ENCODE measurements around the gene MYH9. TPM values are rescaled to one million over a fixed set of nuclear protein-coding genes. Genes with fewer than 3 reads are reported as not detected.
"Not testable (repeated sequence)": the region's sequence is repeated elsewhere in the genome, so short reads cannot be mapped to it uniquely, and the experiment has no call there.

The MYH9 gene
- total RNA-seq, 1 donor from 2014 or later, result 932 TPM

- intact Hi-C loops (cut with micrococcal nuclease), result not testable (repeated sequence)
These were observed 132.2 kb downstream of the MYH9 start for GRCh38 chr22:36255572-36255971.

DNA sequence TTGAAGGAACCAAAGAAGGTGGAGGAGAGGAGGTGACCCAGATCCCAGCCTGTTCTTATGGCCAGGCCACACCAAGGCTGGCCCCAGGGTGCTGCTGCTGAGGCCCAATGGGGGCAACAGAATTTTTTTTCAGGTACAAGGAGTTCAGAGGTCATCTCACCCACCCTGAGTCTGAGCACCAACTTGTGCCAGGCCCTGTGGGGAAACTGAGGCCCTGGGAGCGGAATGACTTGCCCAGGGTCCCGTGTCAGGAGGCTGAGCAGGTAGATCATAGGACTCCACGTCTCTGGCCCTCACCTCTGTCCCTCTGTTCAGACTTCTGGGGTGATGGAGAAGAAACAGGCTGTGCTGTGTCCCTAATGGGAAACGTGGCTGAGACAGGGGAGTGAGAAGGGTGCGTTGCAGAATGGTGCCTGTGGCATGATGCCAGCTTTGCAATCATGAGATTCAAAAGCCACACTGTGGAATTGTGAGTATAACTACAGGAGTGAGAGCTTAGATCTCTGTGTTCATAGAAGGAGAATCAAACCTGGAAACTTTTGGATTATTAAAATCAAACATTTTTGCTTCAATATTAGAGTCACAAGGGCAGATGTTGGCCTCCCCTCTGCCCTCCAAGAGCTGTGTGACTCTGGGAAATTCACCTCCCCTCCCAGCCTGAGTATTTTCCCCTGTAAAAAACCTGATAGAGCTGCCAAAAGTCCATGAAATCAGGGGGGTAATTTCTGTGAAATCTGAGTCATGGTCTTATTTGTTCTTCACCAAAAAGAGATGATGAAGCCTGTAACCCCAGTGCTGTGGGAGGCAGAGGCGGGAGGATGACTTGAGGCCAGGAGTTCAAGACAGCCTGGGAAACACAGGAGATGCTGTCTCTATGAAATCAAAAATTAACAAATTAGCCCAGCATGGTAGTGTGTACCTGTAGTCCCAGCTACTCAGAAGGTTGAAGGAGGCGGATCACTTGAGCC, 134.0 kb downstream of the MYH9 start:
- intact Hi-C loops (cut with micrococcal nuclease), result loop anchor here (1.0 kb wide), 1 partner anchor 15 kb away; the partner anchor contains the start of gene APOL2

- intact Hi-C loops (cut with micrococcal nuclease), result loop anchor here (1.0 kb wide), 1 partner anchor 14 kb away; the partner anchor contains the start of gene APOL2
These were observed 134.8 kb downstream of the MYH9 start, which contains the start of gene APOL1 for GRCh38 chr22:36252754-36253522. APOL1 (plus strand) TSS chr22:36253133; CDS start chr22:36254956, 1,823 bp downstream.

DNA sequence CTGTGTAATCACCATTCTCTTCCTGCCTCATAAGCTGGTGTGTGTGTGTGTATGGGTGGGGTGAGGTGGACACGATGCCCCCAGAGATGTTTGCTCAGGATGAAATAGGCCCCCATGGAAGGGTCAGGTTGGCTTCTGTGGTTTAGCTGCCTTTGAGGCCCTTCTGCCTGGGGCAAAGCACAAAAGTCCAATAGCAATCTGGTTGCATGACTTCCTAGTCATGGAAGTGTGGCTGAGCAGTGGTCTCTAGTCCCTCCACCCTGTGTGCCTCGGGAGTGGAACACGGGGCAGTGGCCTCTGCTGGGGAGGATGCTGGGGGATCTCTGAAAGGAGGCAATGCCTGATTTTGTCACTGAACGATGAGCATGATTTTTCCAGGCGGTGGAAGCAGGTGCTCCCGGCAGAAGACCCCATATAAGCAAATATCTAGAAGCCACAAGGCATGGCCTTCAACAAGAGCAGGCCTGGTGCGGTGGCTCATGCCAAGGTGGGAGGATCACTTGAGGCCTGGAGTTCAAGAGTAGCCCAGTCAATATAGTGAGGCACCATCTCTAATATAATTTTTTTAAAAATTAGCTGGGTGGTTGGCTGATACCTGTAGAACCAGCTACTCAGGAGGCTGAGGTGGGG, 135.7 kb downstream of the MYH9 start:
- intact Hi-C loops (cut with micrococcal nuclease), result not testable (repeated sequence)

- intact Hi-C loops (cut with micrococcal nuclease), result not testable (repeated sequence)
These were observed 137.3 kb downstream of the MYH9 start for GRCh38 chr22:36250292-36250960.

GRCh38 chr22:36249160-36249559, 138.6 kb downstream of the MYH9 start:
- intact Hi-C loops (cut with micrococcal nuclease), result no loop called here

GRCh38 chr22:36247955-36248354, 139.8 kb downstream of the MYH9 start:
- intact Hi-C loops (cut with micrococcal nuclease), result no loop called here

DNA sequence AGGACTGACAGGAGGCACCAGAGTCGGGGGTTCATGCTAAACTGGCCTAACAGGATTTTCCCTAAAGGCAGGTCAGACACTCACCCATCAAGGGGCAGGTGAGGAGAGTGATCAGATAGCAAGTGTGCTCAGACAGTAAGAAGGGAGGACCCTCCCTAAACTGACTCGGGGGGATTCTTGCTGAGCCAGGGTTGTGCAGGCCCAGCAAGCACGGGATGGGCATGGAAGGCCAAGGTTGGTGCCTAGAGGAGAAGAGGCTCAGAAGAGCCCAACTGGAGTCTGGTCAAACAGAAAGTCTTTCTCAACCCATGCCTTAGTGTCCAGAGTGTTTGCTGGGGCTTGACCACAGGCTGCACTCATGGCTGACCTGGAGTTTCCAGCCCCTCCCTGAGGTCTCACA, 141.0 kb downstream of the MYH9 start:
- intact Hi-C loops (cut with micrococcal nuclease), result no loop called here

DNA sequence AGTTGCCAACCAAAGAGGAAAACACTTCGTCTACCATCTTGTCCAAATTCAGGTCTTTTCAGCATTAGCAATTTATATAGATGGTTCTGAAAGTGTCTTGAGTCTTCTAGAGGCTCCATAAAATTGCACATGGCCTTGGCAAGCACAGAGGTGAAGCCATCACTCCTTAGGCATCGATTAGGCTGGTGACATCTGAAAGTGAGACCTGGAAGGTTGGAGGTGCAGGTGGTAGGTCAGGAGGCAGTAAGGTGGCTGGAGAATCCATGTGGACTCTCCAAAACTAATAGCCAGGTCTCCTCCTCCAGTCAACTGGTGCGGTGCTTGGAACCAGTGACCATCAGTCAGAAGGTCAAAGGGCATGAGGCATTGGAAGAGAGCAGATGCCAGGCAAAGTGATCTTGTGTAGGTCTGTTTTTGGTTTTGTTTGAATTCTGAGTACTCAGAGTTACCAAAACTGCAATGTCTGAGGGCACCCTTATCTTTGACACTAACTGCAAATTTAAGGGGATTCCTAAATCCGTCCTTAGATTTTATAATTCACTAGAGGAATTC, 141.9 kb downstream of the MYH9 start:
- intact Hi-C loops (cut with micrococcal nuclease), result no loop called here

DNA sequence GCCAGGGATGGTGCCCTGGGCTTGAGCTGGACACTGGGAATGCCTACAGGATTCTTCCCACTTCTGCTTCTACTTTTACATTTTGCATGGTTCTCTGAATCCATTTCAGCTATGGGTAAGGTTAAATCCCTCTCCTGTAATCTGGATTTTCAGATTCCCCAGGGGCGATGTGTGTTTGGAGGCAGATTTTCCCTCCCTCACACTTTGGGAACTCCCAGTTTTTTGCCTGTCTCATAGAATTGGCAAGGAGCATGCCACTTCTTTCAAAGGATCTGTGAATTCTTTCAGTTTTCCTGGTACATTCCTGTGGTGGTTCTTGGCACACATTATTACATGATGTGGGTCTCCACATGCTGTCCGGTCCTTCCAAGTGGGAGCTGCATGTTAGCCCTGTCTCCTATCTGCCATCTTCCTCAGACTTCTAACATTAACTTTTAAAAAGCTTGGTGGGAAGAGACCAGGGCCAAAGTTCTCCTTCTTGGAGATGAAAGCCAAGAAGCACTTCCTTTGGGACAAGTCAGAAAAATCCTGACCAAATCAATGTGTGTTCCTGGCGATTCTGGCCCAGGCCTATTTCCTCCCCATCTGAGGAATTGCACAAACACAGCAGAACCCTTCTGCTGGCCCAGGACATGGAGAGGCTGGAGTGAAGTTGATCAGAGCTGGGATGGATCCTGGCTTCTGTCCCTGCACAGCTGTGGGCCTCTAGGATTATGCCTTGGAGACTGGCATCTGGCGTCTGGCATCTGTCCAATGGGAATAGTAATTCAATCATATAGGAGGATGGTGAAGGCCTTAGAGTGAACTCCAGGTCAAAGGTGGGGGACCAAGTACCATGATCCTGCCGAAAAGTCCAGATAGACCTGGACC, 143.0 kb downstream of the MYH9 start:
- intact Hi-C loops (cut with micrococcal nuclease), result no loop called here

DNA sequence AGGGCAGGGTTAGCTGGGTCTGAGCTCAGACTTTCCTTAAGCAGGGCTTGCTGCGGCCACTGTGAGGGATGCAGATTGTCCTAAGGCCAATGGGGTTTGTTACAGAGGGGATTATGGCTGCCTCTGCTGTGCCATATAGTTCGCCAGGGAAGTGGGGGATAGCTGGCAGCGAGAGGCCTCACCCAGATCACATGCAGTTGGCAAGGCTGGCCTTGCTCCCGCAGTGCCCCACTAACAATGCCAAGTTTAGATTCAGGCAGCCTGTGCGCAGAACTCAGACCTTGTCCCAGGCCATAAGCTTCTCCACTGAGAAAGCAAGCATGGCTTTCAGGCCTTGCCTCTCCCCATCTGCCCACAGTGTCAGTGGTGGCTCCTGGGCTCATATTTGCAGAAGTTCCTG, 143.8 kb downstream of the MYH9 start:
- intact Hi-C loops (cut with micrococcal nuclease), result no loop called here

GRCh38 chr22:36239401-36240171, 148.2 kb downstream of the MYH9 start, which contains the start of gene APOL2:
APOL2 (minus strand) TSS chr22:36239527; CDS start chr22:36233162, 6,365 bp downstream.
- intact Hi-C loops (cut with micrococcal nuclease), result loop anchor here (1.0 to 2.0 kb wide), 2 partner anchors 14 to 289 kb away; partner anchors contain the start of genes APOL1 and EIF3D

- intact Hi-C loops (cut with micrococcal nuclease), result loop anchor here (1.0 to 2.0 kb wide), 2 partner anchors 14 to 290 kb away; partner anchors contain the start of genes APOL1 and EIF3D
These were observed 148.7 kb downstream of the MYH9 start for GRCh38 chr22:36239150-36239400.

GRCh38 chr22:36238373-36239149, 149.2 kb downstream of the MYH9 start:
- intact Hi-C loops (cut with micrococcal nuclease), result loop anchor here (1.0 to 2.0 kb wide), 3 partner anchors 15 to 290 kb away; partner anchors contain the start of genes APOL1, APOL3 and EIF3D

- intact Hi-C loops (cut with micrococcal nuclease), result loop anchor here (1.0 to 2.0 kb wide), 2 partner anchors 77 to 291 kb away; partner anchors contain the start of genes APOL3 and EIF3D
These were observed 150.1 kb downstream of the MYH9 start for GRCh38 chr22:36237462-36238372.

DNA sequence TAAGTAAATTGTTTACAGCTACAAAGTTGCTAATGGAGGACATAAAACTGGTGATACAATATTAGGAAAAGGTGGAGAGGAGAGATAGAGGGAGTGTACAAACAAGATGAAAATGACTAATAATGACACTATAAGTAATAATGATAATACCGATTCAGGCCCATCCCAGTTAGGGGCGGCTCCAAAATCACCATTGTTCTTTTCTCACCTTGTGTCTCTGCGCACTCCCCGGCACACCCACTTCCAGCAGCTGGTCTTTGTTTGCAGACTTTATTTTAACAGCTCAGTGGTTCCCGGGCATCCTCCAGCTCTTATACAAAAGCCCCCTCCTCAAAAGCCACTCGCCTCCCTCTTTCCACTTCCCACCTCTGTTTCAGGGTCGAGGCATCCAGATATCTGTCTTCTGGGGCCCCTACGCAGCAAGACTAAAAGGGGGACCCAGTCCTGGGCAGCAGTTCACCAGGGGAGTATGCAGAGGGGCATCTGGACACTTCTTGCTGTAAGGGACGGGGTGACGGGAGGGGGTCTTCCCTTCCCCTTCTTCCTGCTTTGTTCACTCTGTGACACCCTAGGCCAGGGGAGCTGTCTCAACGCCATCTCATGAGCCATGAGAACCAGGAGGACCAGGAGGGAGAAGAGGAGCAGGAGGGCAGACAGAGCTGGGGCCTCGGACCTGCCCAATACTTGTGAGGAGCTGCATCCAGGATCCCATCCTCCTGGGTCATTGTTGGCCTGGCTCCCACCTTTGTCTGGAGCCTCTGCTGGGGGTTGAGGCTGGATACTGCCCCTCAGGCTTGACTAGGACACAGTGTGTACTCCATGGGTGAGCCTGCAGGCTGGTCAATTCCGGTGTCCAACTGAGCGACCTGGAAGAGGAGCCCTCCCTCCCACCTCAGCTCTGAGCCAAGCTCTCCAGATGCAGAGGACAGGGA, 151.1 kb downstream of the MYH9 start:
- intact Hi-C loops (cut with micrococcal nuclease), result no loop called here

Measured in T-helper 2 cell treated with Interferon-gamma antibody and Interleukin-4, amounts not matched to agents 100 ng/mL and 5 ng/mL, for 36 hours (primary cell).